Right atrium auricular region (tissue), 2 donors: ENCODE measurements around the gene PM20D2. TPM values are rescaled to one million over a fixed set of nuclear protein-coding genes. Genes with fewer than 3 reads are reported as not detected.

Experiments
- DNase-seq: peaks from one replicate; pipeline ENCODE4 v3.0.0-alpha.2; 2019; ENCODE audit warnings: low spot score
- H3K27ac ChIP-seq, 2 donors: fragments of 200-600 bp; sonication (generic); 1 replicate in 1 of 2; 2 replicates in 1 of 2; pipeline ENCODE4 v1.5.1; 2016 to 2019
- H3K27me3 ChIP-seq, 2 donors: fragments of 200-600 bp; sonication (generic); one replicate each; pipeline versions ENCODE4 v1.5.1 to v1.6.0; 2017 to 2019
- H3K36me3 ChIP-seq: fragments of 200-600 bp; sonication (generic); one replicate; pipeline ENCODE4 v1.5.1; 2016
- H3K4me1 ChIP-seq, 2 donors: fragments of 200-600 bp; sonication (generic); one replicate each; pipeline versions ENCODE4 v1.5.1 to v1.6.0; 2017 to 2019
- H3K4me3 ChIP-seq, 2 donors: fragments of 200-600 bp; sonication (generic); 1 replicate in 1 of 2; 2 replicates in 1 of 2; pipeline ENCODE4 v1.5.1; 2017 to 2019; ENCODE audit warnings: mild to moderate bottlenecking in 1 of 2, moderate library complexity in 1 of 2
- H3K9me3 ChIP-seq, 2 donors: fragments of 200-600 bp; sonication (generic); one replicate each; pipeline ENCODE4 v1.5.1; 2019
- CTCF ChIP-seq, 2 donors: fragments of 200-600 bp; sonication (generic); IDR thresholded peaks; one replicate each; pipeline ENCODE4 v1.5.1; 2019; ENCODE audit warnings: antibody characterized with exemption in 2 of 2
- total RNA-seq, 2 donors: library from RNA; depleted of rRNA; stranded (reverse); fragments of >200 nt; gene quantifications; one replicate each; pipeline ENCODE4 v1.1.0, GENCODE V29; 2016

Gene PM20D2
- total RNA-seq, 2 donors from 2014 or later = 13.3 to 15.5 TPM

- no peak for DNase-seq
- no peaks in the 10 kb centered on the region for H3K27me3 ChIP-seq
- no peak for TF ChIP-seq CTCF (IDR thresholded peaks at IDR 0.05)
- no peak overlapping the region for H3K4me3 ChIP-seq
- no peaks in the 10 kb centered on the region for H3K36me3 ChIP-seq
- no peaks in the 10 kb centered on the region for H3K9me3 ChIP-seq
- no peak overlapping the region for H3K27ac ChIP-seq
- H3K4me1 ChIP-seq = no peaks in the 10 kb centered on the region
Observed at GRCh38 chr6:89184344-89184743, 38.5 kb downstream of the PM20D2 start.

- H3K4me1 ChIP-seq = no peaks in the 10 kb centered on the region
- H3K27me3 ChIP-seq = no peaks in the 10 kb centered on the region
- H3K27ac ChIP-seq = no peak overlapping the region
- H3K4me3 ChIP-seq = no peak overlapping the region
- DNase-seq = no peak
- H3K9me3 ChIP-seq = no peaks in the 10 kb centered on the region
- TF ChIP-seq CTCF (IDR thresholded peaks at IDR 0.05) = no peak
- H3K36me3 ChIP-seq = no peaks in the 10 kb centered on the region
Observed at GRCh38 chr6:89186762-89187161, 40.9 kb downstream of the PM20D2 start.

GRCh38 chr6:89187504-89187903, 41.6 kb downstream of the PM20D2 start:
- H3K9me3 ChIP-seq = no peaks in the 10 kb centered on the region
- H3K27ac ChIP-seq = no peak overlapping the region
- no peak for DNase-seq
- no peak overlapping the region for H3K4me3 ChIP-seq
- no peaks in the 10 kb centered on the region for H3K27me3 ChIP-seq
- no peak for TF ChIP-seq CTCF (IDR thresholded peaks at IDR 0.05)
- no peaks in the 10 kb centered on the region for H3K36me3 ChIP-seq
- H3K4me1 ChIP-seq = no peaks in the 10 kb centered on the region

GRCh38 chr6:89190741-89191140, 44.9 kb downstream of the PM20D2 start:
- Histone ChIP-seq H3K27ac (no peak overlapping the region), H3K4me3 (no peak overlapping the region), H3K4me1 (no peaks in the 10 kb centered on the region), H3K36me3 (no peaks in the 10 kb centered on the region), H3K27me3 (no peaks in the 10 kb centered on the region), H3K9me3 (peaks cover 0 to 17% of the 10 kb centered on the region in 2 donors)
- DNase-seq = no peak
- no peak for TF ChIP-seq CTCF (IDR thresholded peaks at IDR 0.05)

GRCh38 chr6:89194559-89194958, 48.7 kb downstream of the PM20D2 start:
- DNase-seq = no peak
- Histone ChIP-seq H3K36me3 (no peaks in the 10 kb centered on the region), H3K4me1 (no peaks in the 10 kb centered on the region), H3K4me3 (no peak overlapping the region), H3K27ac (no peak overlapping the region), H3K9me3 (peaks cover 0 to 23% of the 10 kb centered on the region in 2 donors), H3K27me3 (no peaks in the 10 kb centered on the region)
- TF ChIP-seq CTCF (IDR thresholded peaks at IDR 0.05) = no peak

- Histone ChIP-seq H3K4me1 (no peaks in the 10 kb centered on the region), H3K27me3 (no peaks in the 10 kb centered on the region), H3K36me3 (no peaks in the 10 kb centered on the region), H3K4me3 (no peak overlapping the region), H3K27ac (no peak overlapping the region), H3K9me3 (peaks cover 0 to 23% of the 10 kb centered on the region in 2 donors)
- no peak for TF ChIP-seq CTCF (IDR thresholded peaks at IDR 0.05)
- DNase-seq = peak; percentile 9
Observed at GRCh38 chr6:89197141-89197540, 51.3 kb downstream of the PM20D2 start.
